T-helper 2 cell (primary cell): ENCODE data around the gene SOX11.
"Not testable (repeated sequence)": the region's sequence is repeated elsewhere in the genome, so short reads cannot be mapped to it uniquely, and the experiment has no call there.

Source experiments
- DNase-seq, 5 experiments: peaks; one replicate each; pipeline versions ENCODE4 v3.0.0 to v3.0.0-alpha.2; 2012 to 2022
- total RNA-seq, 2 donors: gene quantifications; one replicate each; lab custom pipeline; 2026; lab: John Stamatoyannopoulos, UW

The SOX11 gene
- total RNA-seq: 0 to 0.07 reads per million in 2 donors

- no peak for DNase-seq
Observed at GRCh38 chr2:5691985-5692529, at the start of gene SOX11. Gene SOX11 (plus strand): TSS chr2:5692384. CDS start chr2:5692722, 338 bp downstream.

GRCh38 chr2:5652734-5653133 lies 39.5 kb upstream of the SOX11 start:
- DNase-seq: not testable (repeated sequence)

GRCh38 chr2:5653756-5654155 lies 38.4 kb upstream of the SOX11 start:
- DNase-seq: not testable (repeated sequence)

GRCh38 chr2:5657231-5657630 lies 35.0 kb upstream of the SOX11 start:
- DNase-seq: no peak

- DNase-seq: no peak
Observed at GRCh38 chr2:5660591-5660990, 31.6 kb upstream of the SOX11 start.

GRCh38 chr2:5661362-5661761 lies 30.8 kb upstream of the SOX11 start:
- no peak for DNase-seq

GRCh38 chr2:5664278-5664681 lies 27.9 kb upstream of the SOX11 start:
- no peak for DNase-seq

GRCh38 chr2:5665066-5665465 lies 27.1 kb upstream of the SOX11 start:
- DNase-seq: no peak

GRCh38 chr2:5666798-5667197 lies 25.4 kb upstream of the SOX11 start:
- no peak for DNase-seq

GRCh38 chr2:5667655-5668054 lies 24.5 kb upstream of the SOX11 start:
- DNase-seq: not testable (repeated sequence)

GRCh38 chr2:5668682-5669250 lies 23.4 kb upstream of the SOX11 start:
- DNase-seq: no peak

GRCh38 chr2:5672749-5673144 lies 19.4 kb upstream of the SOX11 start:
- DNase-seq: no peak

- no peak for DNase-seq
Observed at GRCh38 chr2:5673145-5674025, 18.8 kb upstream of the SOX11 start.

- no peak for DNase-seq
Observed at GRCh38 chr2:5674026-5674340, 18.2 kb upstream of the SOX11 start.

- no peak for DNase-seq
Observed at GRCh38 chr2:5677133-5677532, 15.1 kb upstream of the SOX11 start.

- no peak for DNase-seq
Observed at GRCh38 chr2:5683471-5683870, 8.7 kb upstream of the SOX11 start.

- DNase-seq: no peak
Observed at GRCh38 chr2:5685225-5685624, 7.0 kb upstream of the SOX11 start.

- DNase-seq: no peak
Observed at GRCh38 chr2:5686068-5686467, 6.1 kb upstream of the SOX11 start.

GRCh38 chr2:5686536-5686935 lies 5.6 kb upstream of the SOX11 start:
- DNase-seq: no peak

- no peak for DNase-seq
Observed at GRCh38 chr2:5689750-5690149, 2.4 kb upstream of the SOX11 start.

GRCh38 chr2:5690286-5690685 lies 1.9 kb upstream of the SOX11 start:
- DNase-seq: no peak

- DNase-seq: no peak
Observed at GRCh38 chr2:5690718-5691220, 1.4 kb upstream of the SOX11 start.

- DNase-seq: no peak
Observed at GRCh38 chr2:5691221-5691984, 781 bp upstream of the SOX11 start.
